GM23338 (cell line): ENCODE measurements around the gene STN1. TPM values are rescaled to one million over a fixed set of nuclear protein-coding genes. Genes with fewer than 3 reads are reported as not detected.

Experiments
- ATAC-seq: fragments of 200-7000 bp; cut with Tn5 transposase; 3 replicates; pipeline ENCODE4 v1.9.1; 2020
- DNase-seq: peaks from one replicate; pipeline ENCODE4 v3.0.0-alpha.2; 2015; ENCODE audit warnings: low spot score
- H2AFZ ChIP-seq: fragments of 200-600 bp; sonication (generic); 2 replicates; pipeline ENCODE4 v1.8.0; 2016; ENCODE audit warnings: antibody characterized with exemption, mild to moderate bottlenecking, moderate library complexity
- H3F3A ChIP-seq: fragments of 200-600 bp; sonication (generic); replicated peaks from 2 replicates; pipeline ENCODE4 v1.8.0; 2017; ENCODE audit warnings: antibody characterized with exemption, mixed run types, low read depth
- H3K27ac ChIP-seq: fragments of 200-600 bp; sonication (generic); 2 replicates; pipeline ENCODE4 v1.6.1; 2016; ENCODE audit warnings: low read depth
- H3K27me3 ChIP-seq: fragments of 200-600 bp; sonication (generic); 2 replicates; pipeline ENCODE4 v1.8.0; 2016; ENCODE audit warnings: mild to moderate bottlenecking, mixed run types, moderate library complexity; ENCODE audit not compliant: insufficient read depth
- H3K36me3 ChIP-seq: fragments of 200-600 bp; sonication (generic); 2 replicates; pipeline ENCODE4 v1.8.0; 2016; ENCODE audit warnings: mild to moderate bottlenecking; ENCODE audit not compliant: insufficient read depth
- H3K4me1 ChIP-seq: fragments of 200-600 bp; sonication (generic); 2 replicates; pipeline ENCODE4 v1.8.0; 2016; ENCODE audit warnings: mild to moderate bottlenecking, moderate library complexity; ENCODE audit not compliant: insufficient read depth
- H3K4me2 ChIP-seq: fragments of 200-600 bp; sonication (generic); 2 replicates; pipeline ENCODE4 v1.7.1; 2017; ENCODE audit warnings: mixed run types
- H3K4me3 ChIP-seq: fragments of 200-600 bp; sonication (generic); 2 replicates; pipeline ENCODE4 v1.6.1; 2016; ENCODE audit warnings: mixed run types
- H3K79me2 ChIP-seq: fragments of 200-600 bp; sonication (generic); replicated peaks from 2 replicates; pipeline ENCODE4 v1.8.0; 2017; ENCODE audit warnings: mild to moderate bottlenecking; ENCODE audit not compliant: insufficient read depth
- H3K9me2 ChIP-seq: fragments of 200-600 bp; sonication (generic); 2 replicates; pipeline ENCODE4 v1.8.0; 2017; ENCODE audit not compliant: insufficient read depth
- H4K20me1 ChIP-seq: fragments of 200-600 bp; sonication (generic); replicated peaks from 2 replicates; pipeline ENCODE4 v1.8.0; 2017; ENCODE audit warnings: mild to moderate bottlenecking; ENCODE audit not compliant: insufficient read depth
- H3K27ac Mint-ChIP-seq: 2 replicates; pipeline ENCODE4 v1.8.0; 2020; ENCODE audit warnings: inconsistent platforms, mild to moderate bottlenecking, moderate library complexity, mixed read lengths
- H3K27me3 Mint-ChIP-seq: 3 replicates; pipeline ENCODE4 v1.8.0; 2022; ENCODE audit warnings: low read depth, mild to moderate bottlenecking, moderate library complexity, mixed read lengths, inconsistent platforms; ENCODE audit not compliant: insufficient read depth, poor library complexity
- H3K36me3 Mint-ChIP-seq: 3 replicates; pipeline ENCODE4 v1.8.0; 2021; ENCODE audit warnings: low read depth, mild to moderate bottlenecking, inconsistent platforms, moderate library complexity, mixed read lengths
- H3K4me1 Mint-ChIP-seq: 3 replicates; pipeline ENCODE4 v1.8.0; 2020; ENCODE audit warnings: mild to moderate bottlenecking, inconsistent platforms, mixed read lengths
- H3K4me3 Mint-ChIP-seq: 3 replicates; pipeline ENCODE4 v1.8.0; 2021; ENCODE audit warnings: moderate library complexity, mild to moderate bottlenecking, inconsistent platforms, mixed read lengths
- H3K9me3 Mint-ChIP-seq: 3 replicates; pipeline ENCODE4 v1.8.0; 2020; ENCODE audit warnings: moderate library complexity, mild to moderate bottlenecking, inconsistent platforms, mixed read lengths
- CREB1 ChIP-seq: fragments of 250-450 bp; sonication (Bioruptor Pico); IDR thresholded peaks from 2 replicates; pipeline ENCODE4 v1.5.0; 2020; ENCODE audit warnings: low read depth, mild to moderate bottlenecking, moderate library complexity
- CTCF ChIP-seq, 2 experiments: fragments of 200-600 bp in 1 of 2; sonication (generic) in 1 of 2; conservative IDR thresholded peaks; 2 replicates each; pipeline versions ENCODE4 v1.5.1 to v1.6.1; 2016 to 2017; ENCODE audit warnings: antibody characterized with exemption in 2 of 2, low read depth in 2 of 2, mild to moderate bottlenecking in 2 of 2, moderate library complexity in 1 of 2
- ETS1 ChIP-seq: IDR thresholded peaks from 2 replicates; pipeline ENCODE4 v1.6.1; 2016; ENCODE audit warnings: antibody characterized with exemption
- EZH2 ChIP-seq: fragments of 200-600 bp; sonication (generic); IDR thresholded peaks from one replicate; pipeline ENCODE4 v1.8.0; 2017; ENCODE audit warnings: antibody characterized with exemption, mild to moderate bottlenecking, low read depth; ENCODE audit not compliant: unreplicated experiment
- EZH2phosphoT487 ChIP-seq: fragments of 200-600 bp; sonication (generic); IDR thresholded peaks from one replicate; pipeline ENCODE4 v1.8.1; 2018; ENCODE audit warnings: antibody characterized with exemption; ENCODE audit not compliant: unreplicated experiment
- JUNB ChIP-seq: IDR thresholded peaks from one replicate; pipeline ENCODE4 v1.6.1; 2016; ENCODE audit warnings: antibody characterized with exemption; ENCODE audit not compliant: unreplicated experiment
- NANOG ChIP-seq: IDR thresholded peaks from 2 replicates; pipeline ENCODE4 v1.6.1; 2016; ENCODE audit warnings: antibody characterized with exemption, borderline replicate concordance
- POLR2AphosphoS5 ChIP-seq: IDR thresholded peaks from 2 replicates; pipeline ENCODE4 v1.6.1; 2016; ENCODE audit warnings: antibody characterized with exemption, low read depth
- REST ChIP-seq: IDR thresholded peaks from one replicate; pipeline ENCODE4 v1.6.1; 2018; ENCODE audit warnings: antibody characterized with exemption; ENCODE audit not compliant: unreplicated experiment
- STAT1 ChIP-seq: IDR thresholded peaks from one replicate; pipeline ENCODE4 v1.6.1; 2016; ENCODE audit warnings: antibody characterized with exemption; ENCODE audit not compliant: unreplicated experiment
- ZNF114 ChIP-seq: fragments of 250-450 bp; sonication (Bioruptor Pico); IDR thresholded peaks from 2 replicates; pipeline ENCODE4 v1.5.0; 2020; ENCODE audit warnings: mild to moderate bottlenecking, moderate library complexity
- ZNF331 ChIP-seq: fragments of 250-450 bp; sonication (Bioruptor Pico); IDR thresholded peaks from 2 replicates; pipeline ENCODE4 v1.5.0; 2020; ENCODE audit warnings: low read depth, mild to moderate bottlenecking, moderate library complexity
- ZNF462 ChIP-seq: fragments of 250-450 bp; sonication (Bioruptor Pico); IDR thresholded peaks from 2 replicates; pipeline ENCODE4 v1.5.0; 2020; ENCODE audit warnings: mild to moderate bottlenecking, moderate library complexity
- polyA plus RNA-seq: library from polyadenylated mRNA; unstranded; fragments of >200 nt; fragmentation: Nextera tagmentation; extraction: Ambion mirVana; gene quantifications from 2 replicates; pipeline ENCODE4 v1.2.1, GENCODE V29; 2016
- total RNA-seq: library from RNA; depleted of rRNA; stranded (reverse); fragments of >200 nt; shearing (Covaris generic); gene quantifications from 2 replicates; pipeline ENCODE4 v1.2.3, GENCODE V29; 2014

The STN1 gene
- total and polyA plus RNA-seq, 2 experiments from 2014 or later = 7.2 to 11.3 TPM

GRCh38 chr10:103870516-103870915, 47.5 kb downstream of the STN1 start (continued):
- TF ChIP-seq NANOG = no peak
- no peak for TF ChIP-seq ZNF114 (CRISPR knock-in tag)
- no peak for TF ChIP-seq EZH2
- no peak for TF ChIP-seq POLR2AphosphoS5
- no peak for TF ChIP-seq CREB1 (CRISPR knock-in tag)
- no peak for TF ChIP-seq STAT1
- TF ChIP-seq JUNB = no peak

- Histone ChIP-seq H3K79me2 (no peaks in the 10 kb centered on the region), H3K4me3 (no peak overlapping the region), H4K20me1 (no peaks in the 10 kb centered on the region), H3K27ac (no peak overlapping the region), H2AFZ (no peak overlapping the region), H3K4me1 (no peaks in the 10 kb centered on the region), H3F3A (no peaks in the 10 kb centered on the region), H3K36me3 (no peaks in the 10 kb centered on the region), H3K4me2 (no peak overlapping the region), H3K9me2 (no peaks in the 10 kb centered on the region), H3K27me3 (no peaks in the 10 kb centered on the region)
- Mint-ChIP-seq H3K4me3 (no peak overlapping the region), H3K9me3 (peaks cover 10% of the 10 kb centered on the region), H3K4me1 (peaks cover 16% of the 10 kb centered on the region), H3K36me3 (peaks cover 3% of the 10 kb centered on the region; the same call in 1 of the 3 replicates), H3K27ac (no peak overlapping the region), H3K27me3 (peaks cover 4% of the 10 kb centered on the region)
- TF ChIP-seq JUNB (no peak), EZH2 (no peak), ZNF462 (no peak), ETS1 (no peak), NANOG (no peak), ZNF331 (CRISPR knock-in tag) (no peak), STAT1 (no peak), CREB1 (CRISPR knock-in tag) (no peak), ZNF114 (CRISPR knock-in tag) (no peak), POLR2AphosphoS5 (no peak), CTCF (conservative IDR thresholded peaks at IDR 0.05; ENCODE audit: low read depth in 2 of 2) (no peak), EZH2phosphoT487 (no peak), REST (no peak)
- DNase-seq (no peak), ATAC-seq (no peak)
Observed at GRCh38 chr10:103869336-103869735, 48.6 kb downstream of the STN1 start.
